Activated T-cell treated with anti-CD3 and anti-CD28 coated beads, Interleukin-2, amount 50 U/mL, for 72 hours (primary cell): ENCODE measurements around the gene HOXA11. TPM values are rescaled to one million over a fixed set of nuclear protein-coding genes. Genes with fewer than 3 reads are reported as not detected.

Experiments
- ATAC-seq, 2 donors: fragments of 150-1000 bp; cut with Tn5 transposase; replicated peaks in 1 of 2; 2 replicates each; pipeline ENCODE4 v1.10.0; 2021; ENCODE audit warnings: moderate library complexity in 2 of 2, mild to moderate bottlenecking in 1 of 2
- DNase-seq, 2 donors: peaks; one replicate each; pipeline ENCODE4 v3.0.0; 2021 to 2022; ENCODE audit warnings: mixed read lengths in 1 of 2
- H3K27ac Mint-ChIP-seq: one replicate; pipeline ENCODE4 v1.8.0; 2022; ENCODE audit warnings: mild to moderate bottlenecking, moderate library complexity, mixed read lengths
- H3K27me3 Mint-ChIP-seq: one replicate; pipeline ENCODE4 v1.8.0; 2022; ENCODE audit warnings: low read depth, mixed read lengths
- H3K36me3 Mint-ChIP-seq, 2 donors: one replicate each; pipeline ENCODE4 v1.8.0; 2022; ENCODE audit warnings: mixed read lengths in 2 of 2, mild to moderate bottlenecking in 1 of 2; ENCODE audit not compliant: insufficient read depth in 2 of 2
- H3K4me1 Mint-ChIP-seq: one replicate; pipeline ENCODE4 v1.8.0; 2022; ENCODE audit warnings: low read depth, mixed read lengths
- H3K4me3 Mint-ChIP-seq, 2 donors: one replicate each; pipeline ENCODE4 v1.8.0; 2022; ENCODE audit warnings: mild to moderate bottlenecking in 2 of 2, mixed read lengths in 2 of 2, moderate library complexity in 2 of 2
- H3K9me3 Mint-ChIP-seq, 2 donors: one replicate each; pipeline ENCODE4 v1.8.0; 2022; ENCODE audit warnings: mixed read lengths in 2 of 2
- total RNA-seq, 2 donors: library from RNA; stranded (reverse); gene quantifications; one replicate each; pipeline ENCODE4 v1.2.3, GENCODE V29; 2022

The HOXA11 gene
- total RNA-seq, 2 donors from 2014 or later: 0.09 to 0.14 TPM

GRCh38 chr7:27185854-27186667 lies 1.0 kb upstream of the HOXA11 start:
- peak in 1 of 2 donors; percentile 1 for DNase-seq
- no peaks in the 10 kb centered on the region for H3K9me3 Mint-ChIP-seq
- no peak for ATAC-seq

GRCh38 chr7:27184337-27185012 lies 557 bp downstream of the HOXA11 start:
- H3K4me1 Mint-ChIP-seq: peaks cover 50% of the 10 kb centered on the region
- no peaks in the 10 kb centered on the region for H3K36me3 Mint-ChIP-seq
- H3K27ac Mint-ChIP-seq: peak overlapping the region; percentile 24
- DNase-seq: peak in 1 of 2 donors; percentile 55
- peaks cover 77% of the 10 kb centered on the region for H3K27me3 Mint-ChIP-seq
- ATAC-seq: peak; percentile 48 to 56
- H3K9me3 Mint-ChIP-seq: no peaks in the 10 kb centered on the region
- peak overlapping the region; percentile 79 to 85 for H3K4me3 Mint-ChIP-seq

More at GRCh38 chr7:27185854-27186667, 1.0 kb upstream of the HOXA11 start:
- Mint-ChIP-seq H3K4me3 (peak overlapping the region; percentile 79 to 85), H3K27ac (peak overlapping the region; percentile 70), H3K4me1 (peaks cover 48% of the 10 kb centered on the region), H3K36me3 (no peaks in the 10 kb centered on the region), H3K27me3 (peaks cover 78% of the 10 kb centered on the region)

- Mint-ChIP-seq H3K4me3 (peak overlapping the region; percentile 79 to 85), H3K36me3 (no peaks in the 10 kb centered on the region), H3K27ac (no peak overlapping the region), H3K9me3 (no peaks in the 10 kb centered on the region), H3K27me3 (peaks cover 77% of the 10 kb centered on the region), H3K4me1 (peaks cover 45% of the 10 kb centered on the region)
- ATAC-seq: no peak
- peak in 1 of 2 donors; percentile 2 for DNase-seq
Observed at GRCh38 chr7:27183682-27184336, 1.2 kb downstream of the HOXA11 start.

GRCh38 chr7:27182861-27183681 lies 2.0 kb downstream of the HOXA11 start:
- Mint-ChIP-seq H3K4me3 (peak overlapping the region in 1 of 2 donors; percentile 85), H3K27ac (no peak overlapping the region)

GRCh38 chr7:27182285-27182841 lies 2.7 kb downstream of the HOXA11 start:
- ATAC-seq: no peak
- Mint-ChIP-seq H3K4me1 (peaks cover 31% of the 10 kb centered on the region), H3K27ac (no peak overlapping the region), H3K27me3 (peaks cover 77% of the 10 kb centered on the region), H3K36me3 (no peaks in the 10 kb centered on the region), H3K4me3 (no peak overlapping the region), H3K9me3 (no peaks in the 10 kb centered on the region)
- DNase-seq: no peak

More at GRCh38 chr7:27182861-27183681, 2.0 kb downstream of the HOXA11 start:
- Mint-ChIP-seq H3K27me3 (peaks cover 77% of the 10 kb centered on the region), H3K9me3 (no peaks in the 10 kb centered on the region), H3K4me1 (peaks cover 38% of the 10 kb centered on the region), H3K36me3 (no peaks in the 10 kb centered on the region)
- DNase-seq: peak in 1 of 2 donors; percentile 1
- no peak for ATAC-seq

GRCh38 chr7:27181795-27182275 lies 3.2 kb downstream of the HOXA11 start:
- Mint-ChIP-seq H3K4me1 (peaks cover 30% of the 10 kb centered on the region), H3K4me3 (no peak overlapping the region)
- peak in 1 of 2 donors; percentile 0 for DNase-seq

GRCh38 chr7:27180431-27181420 lies 4.3 kb downstream of the HOXA11 start:
- Mint-ChIP-seq H3K4me3 (no peak overlapping the region), H3K9me3 (no peaks in the 10 kb centered on the region), H3K4me1 (peaks cover 23% of the 10 kb centered on the region), H3K27me3 (peaks cover 66% of the 10 kb centered on the region), H3K36me3 (no peaks in the 10 kb centered on the region), H3K27ac (no peak overlapping the region)
- no peak for ATAC-seq
- no peak for DNase-seq

More at GRCh38 chr7:27181795-27182275, 3.2 kb downstream of the HOXA11 start:
- Mint-ChIP-seq H3K27me3 (peaks cover 73% of the 10 kb centered on the region), H3K27ac (no peak overlapping the region), H3K9me3 (no peaks in the 10 kb centered on the region), H3K36me3 (no peaks in the 10 kb centered on the region)
- no peak for ATAC-seq

- Mint-ChIP-seq H3K27me3 (peaks cover 65% of the 10 kb centered on the region), H3K9me3 (no peaks in the 10 kb centered on the region), H3K27ac (no peak overlapping the region), H3K36me3 (no peaks in the 10 kb centered on the region), H3K4me1 (peaks cover 13% of the 10 kb centered on the region), H3K4me3 (peak overlapping the region; percentile 12 to 67)
- ATAC-seq (peak; percentile 73), DNase-seq (peak; percentile 73 to 80)
Observed at GRCh38 chr7:27179503-27180430, 5.3 kb downstream of the HOXA11 start.

GRCh38 chr7:27179030-27179429 lies 6.0 kb downstream of the HOXA11 start:
- no peak for ATAC-seq
- no peaks in the 10 kb centered on the region for H3K9me3 Mint-ChIP-seq
- no peak overlapping the region for H3K27ac Mint-ChIP-seq
- H3K27me3 Mint-ChIP-seq: peaks cover 69% of the 10 kb centered on the region
- peaks cover 11% of the 10 kb centered on the region for H3K4me1 Mint-ChIP-seq
- no peaks in the 10 kb centered on the region for H3K36me3 Mint-ChIP-seq
- H3K4me3 Mint-ChIP-seq: no peak overlapping the region
- no peak for DNase-seq

GRCh38 chr7:27178366-27178765 lies 6.7 kb downstream of the HOXA11 start:
- H3K9me3 Mint-ChIP-seq: no peaks in the 10 kb centered on the region
- no peak for ATAC-seq
- H3K4me3 Mint-ChIP-seq: no peak overlapping the region
- no peaks in the 10 kb centered on the region for H3K36me3 Mint-ChIP-seq
- H3K27ac Mint-ChIP-seq: no peak overlapping the region
- H3K4me1 Mint-ChIP-seq: peaks cover 6% of the 10 kb centered on the region
- no peak for DNase-seq
- peaks cover 69% of the 10 kb centered on the region for H3K27me3 Mint-ChIP-seq
